ENCODE results near the gene SLC34A3. TPM values are rescaled to one million over a fixed set of nuclear protein-coding genes. Genes with fewer than 3 reads are reported as not detected.

SLC34A3 gene
- total RNA-seq, 1 donor from 2014 or later = 0.23 TPM

DNA sequence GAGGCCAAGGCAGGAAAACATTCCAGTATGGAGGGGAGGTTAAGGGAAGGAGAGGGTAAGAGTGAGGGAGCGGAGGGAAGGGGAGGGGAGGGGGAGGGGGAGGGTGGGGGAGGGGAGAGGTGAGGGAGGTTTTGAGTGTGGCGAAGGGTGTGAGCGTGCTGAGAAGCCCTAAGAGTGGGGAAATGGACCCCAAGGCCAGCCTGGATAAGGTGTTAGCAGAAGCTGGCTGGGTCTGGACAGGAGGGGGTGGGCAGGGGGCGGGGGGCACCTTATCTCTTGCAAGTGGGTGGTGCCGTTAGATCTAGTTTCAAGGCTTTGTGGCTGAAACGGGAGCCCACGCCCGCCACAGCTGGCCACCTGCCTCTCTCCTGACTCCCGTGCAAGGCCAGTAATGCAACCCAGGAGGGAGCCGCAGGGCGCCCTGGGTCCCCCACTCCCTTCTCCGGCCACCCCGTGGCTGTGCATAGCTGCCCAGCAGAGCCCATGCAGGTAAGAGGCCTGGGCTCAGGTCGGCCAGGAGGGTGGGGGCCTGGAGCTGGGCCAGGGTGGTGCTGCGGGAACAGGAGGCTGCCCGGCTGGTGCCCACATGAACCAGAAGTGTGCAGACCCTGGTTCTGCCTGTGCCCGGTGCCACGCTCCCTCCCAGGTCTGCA, 2.7 kb upstream of the SLC34A3 start:
- Histone ChIP-seq H3K4me3 (no peak overlapping the region), H3K27me3 (peaks cover 44% of the 10 kb centered on the region), H3K9me3 (no peaks in the 10 kb centered on the region), H3K36me3 (no peaks in the 10 kb centered on the region), H3K4me1 (peaks cover 7% of the 10 kb centered on the region), H3K27ac (no peak overlapping the region)
- ATAC-seq (no peak), DNase-seq (no peak)
- intact Hi-C loops (cut with DNase I) = loop anchor here (5.0 kb wide), 1 partner anchor 111 kb away; no protein-coding TSS in a partner anchor
- TF ChIP-seq, protein P1, sequence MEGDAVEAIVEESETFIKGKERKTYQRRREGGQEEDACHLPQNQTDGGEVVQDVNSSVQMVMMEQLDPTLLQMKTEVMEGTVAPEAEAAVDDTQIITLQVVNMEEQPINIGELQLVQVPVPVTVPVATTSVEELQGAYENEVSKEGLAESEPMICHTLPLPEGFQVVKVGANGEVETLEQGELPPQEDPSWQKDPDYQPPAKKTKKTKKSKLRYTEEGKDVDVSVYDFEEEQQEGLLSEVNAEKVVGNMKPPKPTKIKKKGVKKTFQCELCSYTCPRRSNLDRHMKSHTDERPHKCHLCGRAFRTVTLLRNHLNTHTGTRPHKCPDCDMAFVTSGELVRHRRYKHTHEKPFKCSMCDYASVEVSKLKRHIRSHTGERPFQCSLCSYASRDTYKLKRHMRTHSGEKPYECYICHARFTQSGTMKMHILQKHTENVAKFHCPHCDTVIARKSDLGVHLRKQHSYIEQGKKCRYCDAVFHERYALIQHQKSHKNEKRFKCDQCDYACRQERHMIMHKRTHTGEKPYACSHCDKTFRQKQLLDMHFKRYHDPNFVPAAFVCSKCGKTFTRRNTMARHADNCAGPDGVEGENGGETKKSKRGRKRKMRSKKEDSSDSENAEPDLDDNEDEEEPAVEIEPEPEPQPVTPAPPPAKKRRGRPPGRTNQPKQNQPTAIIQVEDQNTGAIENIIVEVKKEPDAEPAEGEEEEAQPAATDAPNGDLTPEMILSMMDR (IDR thresholded peaks at IDR 0.05) = no peak

DNA sequence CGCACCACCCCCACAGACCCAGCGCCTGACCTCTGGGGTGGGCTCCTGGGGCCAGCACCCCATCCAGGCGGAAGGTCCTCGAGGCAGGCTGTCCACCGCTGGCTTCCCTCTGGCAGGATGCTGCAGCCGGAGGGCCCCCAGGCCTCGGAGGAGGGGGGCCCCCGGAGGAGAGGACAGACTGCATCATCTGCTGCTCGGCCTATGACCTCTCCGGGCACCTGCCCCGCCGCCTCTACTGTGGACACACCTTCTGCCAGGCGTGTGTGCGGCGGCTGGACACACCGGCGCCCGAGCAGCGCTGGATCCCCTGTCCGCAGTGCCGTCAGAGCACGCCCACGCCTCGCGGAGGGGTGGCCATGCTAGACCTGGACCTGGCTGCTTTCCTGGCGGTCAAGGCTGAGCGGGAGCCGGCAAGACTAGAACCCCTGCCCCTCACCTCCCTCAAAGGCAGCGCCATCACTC, 2.2 kb upstream of the SLC34A3 start:
- no peak overlapping the region for H3K4me3 ChIP-seq
- H3K36me3 ChIP-seq = no peaks in the 10 kb centered on the region
- no peak for ATAC-seq
- TF ChIP-seq, protein P1 (IDR thresholded peaks at IDR 0.05) = no peak
- no peak overlapping the region for H3K27ac ChIP-seq
- no peak for DNase-seq
- H3K9me3 ChIP-seq = no peaks in the 10 kb centered on the region
- H3K4me1 ChIP-seq = peaks cover 5% of the 10 kb centered on the region
- intact Hi-C loops (cut with DNase I) = loop anchor here (5.0 kb wide), 1 partner anchor 111 kb away; no protein-coding TSS in a partner anchor
- peaks cover 44% of the 10 kb centered on the region for H3K27me3 ChIP-seq

DNA sequence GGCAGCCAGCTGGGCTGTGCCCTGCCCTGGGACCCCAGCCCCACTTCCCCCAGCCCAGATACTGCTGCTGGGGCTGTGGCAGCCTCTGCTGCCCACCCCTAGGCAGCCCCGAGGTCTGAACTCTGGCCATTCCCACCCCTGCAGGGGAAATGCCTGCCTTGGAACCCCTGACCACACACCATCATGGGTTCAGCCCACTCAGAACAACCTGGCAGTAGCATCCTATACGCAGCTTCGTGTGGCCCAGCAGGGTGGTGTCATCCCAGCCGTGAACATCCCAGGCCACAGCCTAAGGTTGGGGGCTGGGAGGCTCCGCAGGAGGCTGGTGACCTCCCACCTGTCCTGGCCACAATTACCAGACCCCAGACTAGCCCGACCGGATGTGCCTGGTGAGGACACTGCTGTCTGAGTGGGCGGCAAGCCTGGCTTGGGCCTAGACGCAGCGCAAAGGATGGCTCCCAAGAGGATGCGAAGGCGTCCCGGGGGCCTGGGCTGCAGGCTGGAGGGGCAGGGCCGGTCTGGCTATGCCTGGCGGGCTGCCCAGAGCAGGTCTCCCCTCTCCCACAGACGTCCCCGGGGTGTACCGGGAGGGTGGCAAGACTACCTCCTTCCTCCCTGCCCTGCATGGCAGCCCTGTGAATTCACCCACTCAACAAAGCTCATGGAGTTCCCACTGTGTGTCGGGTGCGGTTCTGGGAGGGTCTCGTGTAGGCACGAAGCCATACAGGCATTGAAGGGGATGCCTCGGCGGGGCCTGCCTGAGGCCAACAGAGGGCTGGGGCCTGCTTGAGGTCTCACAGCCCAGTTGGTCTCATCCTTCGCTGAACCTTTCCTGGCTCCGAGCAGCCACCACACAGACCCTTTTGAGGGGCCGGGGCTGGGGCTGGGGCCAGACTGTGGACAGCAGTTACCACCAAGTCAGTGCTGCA, 1.5 kb upstream of the SLC34A3 start:
- Histone ChIP-seq H3K4me1 (peaks cover 1% of the 10 kb centered on the region), H3K9me3 (no peaks in the 10 kb centered on the region), H3K36me3 (no peaks in the 10 kb centered on the region), H3K27me3 (peaks cover 46% of the 10 kb centered on the region), H3K27ac (no peak overlapping the region), H3K4me3 (no peak overlapping the region)
- intact Hi-C loops (cut with DNase I) = loop anchor here (5.0 kb wide), 1 partner anchor 112 kb away; no protein-coding TSS in a partner anchor
- no peak for ATAC-seq
- no peak for DNase-seq
- TF ChIP-seq, protein P1 (IDR thresholded peaks at IDR 0.05) = no peak

DNA sequence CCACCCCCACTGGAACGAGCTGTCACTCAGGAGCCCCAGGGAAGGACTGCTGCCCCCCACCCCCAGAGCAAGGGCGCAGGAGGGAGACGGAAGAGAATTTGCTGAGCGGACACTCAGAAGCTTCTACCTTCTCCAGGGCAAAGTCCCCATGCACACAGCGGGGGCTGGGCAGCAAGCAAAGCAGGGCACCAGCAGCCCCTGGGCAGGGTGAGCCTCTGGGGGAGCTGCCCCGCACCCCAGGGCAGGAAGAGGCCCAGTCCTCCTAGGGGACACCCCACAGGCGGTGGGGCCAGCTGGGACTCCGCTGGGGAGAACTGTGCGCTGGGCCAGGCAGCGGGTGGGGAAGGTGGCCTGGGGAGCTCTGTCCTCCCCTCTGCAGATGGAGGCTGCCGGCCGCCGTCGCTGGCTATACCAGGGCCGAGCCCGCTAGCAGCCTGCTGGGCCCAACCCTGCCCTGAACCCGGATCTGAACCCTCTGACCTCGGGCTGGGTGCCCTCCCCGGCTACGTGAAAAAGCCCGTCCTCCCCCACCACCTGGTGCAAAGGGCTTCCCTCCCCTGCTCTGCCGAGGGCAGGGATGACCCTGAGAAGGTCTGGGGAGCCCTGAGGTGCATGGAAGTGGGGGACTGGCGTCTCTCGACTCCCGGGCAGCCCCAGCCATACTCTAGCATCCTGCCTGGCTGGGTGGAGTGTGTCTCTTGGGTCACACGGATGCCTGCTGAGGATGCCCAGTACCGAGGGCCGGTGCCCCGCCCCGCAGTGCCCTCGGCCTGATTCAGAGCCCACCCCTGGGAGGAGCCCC, 597 bp upstream of the SLC34A3 start:
- Histone ChIP-seq H3K4me3 (no peak overlapping the region), H3K27me3 (peaks cover 55% of the 10 kb centered on the region), H3K27ac (no peak overlapping the region), H3K9me3 (no peaks in the 10 kb centered on the region), H3K4me1 (no peaks in the 10 kb centered on the region), H3K36me3 (no peaks in the 10 kb centered on the region)
- ATAC-seq = no peak
- TF ChIP-seq, protein P1 (IDR thresholded peaks at IDR 0.05) = no peak
- intact Hi-C loops (cut with DNase I) = loop anchor here (5.0 kb wide), 1 partner anchor 113 kb away; no protein-coding TSS in a partner anchor
- no peak for DNase-seq

DNA sequence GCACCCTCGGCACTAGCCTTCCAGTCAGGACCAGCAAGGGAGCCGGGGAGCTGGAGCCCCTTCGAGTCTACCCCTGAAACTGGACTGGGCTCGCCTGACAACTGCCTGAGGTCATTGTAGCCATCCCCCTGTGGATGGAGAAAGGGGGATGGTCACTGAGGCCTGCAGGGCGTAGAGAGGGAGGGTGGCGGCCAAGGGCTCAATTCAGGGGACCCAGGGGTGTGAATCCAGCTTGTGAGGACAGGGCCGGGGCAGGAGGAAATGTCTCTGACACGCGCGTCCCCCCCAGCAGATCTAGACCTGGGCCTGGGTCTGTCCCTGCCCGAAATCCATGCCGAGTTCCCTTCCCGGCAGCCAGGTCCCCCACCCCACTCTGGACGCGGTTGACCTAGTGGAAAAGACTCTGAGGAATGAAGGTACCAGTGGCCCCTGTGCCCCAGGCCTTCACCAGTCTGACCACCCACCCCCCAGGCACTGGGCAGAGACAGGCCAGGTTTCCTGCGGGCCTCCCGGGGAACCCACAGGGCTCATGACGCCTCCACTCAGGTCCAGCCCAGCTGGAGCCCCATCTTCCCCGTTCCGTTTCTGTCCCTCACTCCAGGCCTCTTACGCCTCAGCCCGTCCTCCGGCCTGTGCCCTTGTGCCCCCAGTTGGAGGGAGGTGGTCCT, 805 bp downstream of the SLC34A3 start:
- peaks cover 59% of the 10 kb centered on the region for H3K27me3 ChIP-seq
- H3K9me3 ChIP-seq = no peaks in the 10 kb centered on the region
- no peaks in the 10 kb centered on the region for H3K36me3 ChIP-seq
- DNase-seq (no peak), ATAC-seq (no peak)
- TF ChIP-seq, protein P1 (IDR thresholded peaks at IDR 0.05) = no peak
- H3K4me1 ChIP-seq = peaks cover 5% of the 10 kb centered on the region
- intact Hi-C loops (cut with DNase I) = no loop called here
- no peak overlapping the region for H3K4me3 ChIP-seq
- H3K27ac ChIP-seq = no peak overlapping the region

All from upper lobe of right lung (tissue), 1 donor.